H4 (cell line): ENCODE data around the gene RXRB. TPM values are rescaled to one million over a fixed set of nuclear protein-coding genes. Genes with fewer than 3 reads are reported as not detected.

Experiments
- DNase-seq: peaks from one replicate; pipeline ENCODE4 v3.0.0-alpha.2; 2015; ENCODE audit warnings: low spot score
- total RNA-seq: library from RNA; depleted of rRNA; stranded (reverse); fragments of >200 nt; shearing (Covaris generic); gene quantifications from 2 replicates; pipeline ENCODE4 v1.2.3, GENCODE V29; 2014

The RXRB gene
- total RNA-seq, 1 experiment from 2014 or later = 7.8 TPM

- peak; percentile 53 for DNase-seq
Observed at GRCh38 chr6:33197431-33198048, 2.9 kb downstream of the RXRB start.

- DNase-seq = no peak
Observed at GRCh38 chr6:33195304-33196165, 4.9 kb downstream of the RXRB start.

- no peak for DNase-seq
Observed at GRCh38 chr6:33194431-33194979, 6.0 kb downstream of the RXRB start.

GRCh38 chr6:33193619-33194018, 6.8 kb downstream of the RXRB start:
- DNase-seq = no peak

- DNase-seq = no peak
Observed at GRCh38 chr6:33192671-33193602, 7.5 kb downstream of the RXRB start.

- no peak for DNase-seq
Observed at GRCh38 chr6:33192105-33192646, 8.3 kb downstream of the RXRB start, which contains the start of gene COL11A2. COL11A2 (minus strand) TSS chr6:33192467; CDS start chr6:33192240, 227 bp downstream.

GRCh38 chr6:33191383-33192104, 8.9 kb downstream of the RXRB start:
- no peak for DNase-seq

- no peak for DNase-seq
Observed at GRCh38 chr6:33190504-33191107, 9.9 kb downstream of the RXRB start.

- DNase-seq = no peak
Observed at GRCh38 chr6:33189625-33190448, 10.6 kb downstream of the RXRB start.

GRCh38 chr6:33189164-33189563, 11.3 kb downstream of the RXRB start:
- DNase-seq = no peak

- no peak for DNase-seq
Observed at GRCh38 chr6:33187809-33188208, 12.7 kb downstream of the RXRB start.

GRCh38 chr6:33185654-33186187, 14.7 kb downstream of the RXRB start:
- DNase-seq = no peak

GRCh38 chr6:33185190-33185589, 15.3 kb downstream of the RXRB start:
- DNase-seq = no peak

- no peak for DNase-seq
Observed at GRCh38 chr6:33183071-33183683, 17.3 kb downstream of the RXRB start.

- DNase-seq = no peak
Observed at GRCh38 chr6:33181141-33181540, 19.3 kb downstream of the RXRB start.

GRCh38 chr6:33178755-33179475, 21.6 kb downstream of the RXRB start:
- no peak for DNase-seq

- DNase-seq = no peak
Observed at GRCh38 chr6:33177552-33178446, 22.7 kb downstream of the RXRB start.
